ENCODE results near the gene SOX8.
"Not testable (repeated sequence)": the region's sequence is repeated elsewhere in the genome, so short reads cannot be mapped to it uniquely, and the experiment has no call there.

The SOX8 gene

GRCh38 chr16:1025183-1025809, 43.7 kb downstream of the SOX8 start:
- H2AFZ ChIP-seq (ENCODE audit: low read depth, low read length); H3K4me3 ChIP-seq (ENCODE audit: low read length); H3K9me3 ChIP-seq (ENCODE audit: low read length); H3K36me3 ChIP-seq (ENCODE audit: insufficient read depth, low read length): not testable (repeated sequence)
- Histone ChIP-seq H3K27me3 (ENCODE audit: insufficient read depth, low read length) (peaks cover 12% of the 10 kb centered on the region), H3K4me1 (ENCODE audit: insufficient read depth, low read length) (peaks cover 11% of the 10 kb centered on the region)

- H3K4me3 ChIP-seq (ENCODE audit: low read length), result no peak overlapping the region
- peaks cover 11% of the 10 kb centered on the region for H3K4me1 ChIP-seq (ENCODE audit: insufficient read depth, low read length)
- H3K27me3 ChIP-seq (ENCODE audit: insufficient read depth, low read length), result peaks cover 12% of the 10 kb centered on the region
- H3K9me3 ChIP-seq (ENCODE audit: low read length), result peaks cover 4% of the 10 kb centered on the region
- no peaks in the 10 kb centered on the region for H3K36me3 ChIP-seq (ENCODE audit: insufficient read depth, low read length)
- no peak overlapping the region for H2AFZ ChIP-seq (ENCODE audit: low read depth, low read length)
These were observed 44.6 kb downstream of the SOX8 start for GRCh38 chr16:1026057-1026783.

- H2AFZ ChIP-seq (ENCODE audit: low read depth, low read length), result no peak overlapping the region
- H3K4me1 ChIP-seq (ENCODE audit: insufficient read depth, low read length), result peaks cover 11% of the 10 kb centered on the region
- peaks cover 4% of the 10 kb centered on the region for H3K9me3 ChIP-seq (ENCODE audit: low read length)
- no peaks in the 10 kb centered on the region for H3K36me3 ChIP-seq (ENCODE audit: insufficient read depth, low read length)
- H3K27me3 ChIP-seq (ENCODE audit: insufficient read depth, low read length), result peaks cover 12% of the 10 kb centered on the region
- no peak overlapping the region for H3K4me3 ChIP-seq (ENCODE audit: low read length)
These were observed 45.4 kb downstream of the SOX8 start for GRCh38 chr16:1026784-1027500.

DNA sequence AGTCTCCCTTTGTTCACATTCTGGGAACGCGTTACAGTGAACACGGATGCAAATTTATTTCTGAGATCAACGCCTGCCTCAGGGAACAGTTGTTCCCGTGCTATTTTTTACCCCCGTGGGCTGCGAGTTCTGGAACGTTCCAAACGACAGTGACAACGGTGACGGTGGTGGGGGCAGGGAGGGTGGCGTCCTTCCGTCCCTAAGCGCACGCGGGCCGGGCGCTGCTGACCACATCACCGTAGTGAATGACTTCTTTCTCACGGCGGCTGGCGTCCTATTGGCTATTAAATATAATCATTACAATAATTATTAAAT, 45.9 kb downstream of the SOX8 start:
- no peaks in the 10 kb centered on the region for H3K36me3 ChIP-seq (ENCODE audit: insufficient read depth, low read length)
- no peak overlapping the region for H3K4me3 ChIP-seq (ENCODE audit: low read length)
- peaks cover 12% of the 10 kb centered on the region for H3K27me3 ChIP-seq (ENCODE audit: insufficient read depth, low read length)
- peaks cover 11% of the 10 kb centered on the region for H3K4me1 ChIP-seq (ENCODE audit: insufficient read depth, low read length)
- H3K9me3 ChIP-seq (ENCODE audit: low read length), result peaks cover 4% of the 10 kb centered on the region
- no peak overlapping the region for H2AFZ ChIP-seq (ENCODE audit: low read depth, low read length)

DNA sequence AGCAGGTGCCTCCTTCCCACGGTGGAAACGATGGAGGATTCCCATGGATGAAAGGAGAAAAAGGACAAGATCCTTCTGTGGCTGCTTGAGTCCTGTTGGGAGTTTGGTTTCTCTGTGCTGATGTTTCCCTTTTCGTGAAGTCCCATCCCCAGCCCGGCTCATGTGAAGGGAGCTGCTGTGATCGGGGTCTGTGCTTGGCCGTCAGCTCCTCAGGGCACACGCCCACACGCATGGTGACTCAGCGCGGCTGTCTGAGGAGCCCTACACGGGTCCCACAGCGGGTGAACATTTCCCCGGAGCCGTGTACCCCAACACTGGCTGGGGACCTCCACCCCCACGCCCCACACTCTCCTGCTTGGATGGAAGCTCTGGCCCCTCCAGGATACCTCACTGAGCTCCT, 46.5 kb downstream of the SOX8 start:
- peaks cover 11% of the 10 kb centered on the region for H3K4me1 ChIP-seq (ENCODE audit: insufficient read depth, low read length)
- peaks cover 4% of the 10 kb centered on the region for H3K9me3 ChIP-seq (ENCODE audit: low read length)
- peaks cover 12% of the 10 kb centered on the region for H3K27me3 ChIP-seq (ENCODE audit: insufficient read depth, low read length)
- no peak overlapping the region for H2AFZ ChIP-seq (ENCODE audit: low read depth, low read length)
- no peaks in the 10 kb centered on the region for H3K36me3 ChIP-seq (ENCODE audit: insufficient read depth, low read length)
- no peak overlapping the region for H3K4me3 ChIP-seq (ENCODE audit: low read length)

GRCh38 chr16:1028524-1029258, 47.1 kb downstream of the SOX8 start:
- Histone ChIP-seq H3K4me3 (ENCODE audit: low read length) (no peak overlapping the region), H2AFZ (ENCODE audit: low read depth, low read length) (no peak overlapping the region), H3K4me1 (ENCODE audit: insufficient read depth, low read length) (peaks cover 11% of the 10 kb centered on the region), H3K27me3 (ENCODE audit: insufficient read depth, low read length) (peaks cover 12% of the 10 kb centered on the region), H3K36me3 (ENCODE audit: insufficient read depth, low read length) (no peaks in the 10 kb centered on the region), H3K9me3 (ENCODE audit: low read length) (peaks cover 8% of the 10 kb centered on the region)

- Histone ChIP-seq H3K27me3 (ENCODE audit: insufficient read depth, low read length) (peaks cover 12% of the 10 kb centered on the region), H3K4me1 (ENCODE audit: insufficient read depth, low read length) (peaks cover 8% of the 10 kb centered on the region), H3K4me3 (ENCODE audit: low read length) (no peak overlapping the region), H2AFZ (ENCODE audit: low read depth, low read length) (no peak overlapping the region), H3K9me3 (ENCODE audit: low read length) (peaks cover 8% of the 10 kb centered on the region), H3K36me3 (ENCODE audit: insufficient read depth, low read length) (no peaks in the 10 kb centered on the region)
These were observed 47.6 kb downstream of the SOX8 start for GRCh38 chr16:1029259-1029545.

DNA sequence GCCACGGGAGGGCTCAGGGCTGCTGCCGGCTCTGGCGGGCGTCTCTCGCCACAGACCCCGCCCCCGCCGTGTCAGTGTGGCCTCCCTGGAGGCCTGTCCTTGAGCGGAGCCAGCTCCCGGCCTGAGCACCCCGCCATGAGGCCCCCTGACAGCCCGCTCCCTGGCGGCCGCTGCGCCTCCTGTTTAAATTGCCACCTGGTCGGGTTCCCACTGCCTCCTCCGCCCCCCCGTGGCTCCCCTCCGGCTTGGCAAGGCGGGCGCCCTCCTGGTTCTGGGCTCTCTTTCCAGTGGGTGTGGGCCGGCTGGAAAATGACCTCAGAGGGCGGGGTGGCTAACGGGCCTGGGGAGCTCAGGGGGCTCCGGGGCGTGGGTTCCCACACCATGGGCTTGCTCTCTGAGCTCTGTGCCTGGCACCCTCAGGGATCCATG, 48.9 kb downstream of the SOX8 start:
- Histone ChIP-seq H3K4me3 (ENCODE audit: low read length) (no peak overlapping the region), H3K36me3 (ENCODE audit: insufficient read depth, low read length) (no peaks in the 10 kb centered on the region), H3K27me3 (ENCODE audit: insufficient read depth, low read length) (peaks cover 12% of the 10 kb centered on the region), H2AFZ (ENCODE audit: low read depth, low read length) (no peak overlapping the region), H3K4me1 (ENCODE audit: insufficient read depth, low read length) (peaks cover 6% of the 10 kb centered on the region), H3K9me3 (ENCODE audit: low read length) (peaks cover 8% of the 10 kb centered on the region)

- no peaks in the 10 kb centered on the region for H3K36me3 ChIP-seq (ENCODE audit: insufficient read depth, low read length)
- peaks cover 12% of the 10 kb centered on the region for H3K27me3 ChIP-seq (ENCODE audit: insufficient read depth, low read length)
- peaks cover 8% of the 10 kb centered on the region for H3K9me3 ChIP-seq (ENCODE audit: low read length)
- no peaks in the 10 kb centered on the region for H3K4me1 ChIP-seq (ENCODE audit: insufficient read depth, low read length)
- H3K4me3 ChIP-seq (ENCODE audit: low read length), result no peak overlapping the region
- H2AFZ ChIP-seq (ENCODE audit: low read depth, low read length), result no peak overlapping the region
These were observed 50.1 kb downstream of the SOX8 start for GRCh38 chr16:1031666-1032065.

DNA sequence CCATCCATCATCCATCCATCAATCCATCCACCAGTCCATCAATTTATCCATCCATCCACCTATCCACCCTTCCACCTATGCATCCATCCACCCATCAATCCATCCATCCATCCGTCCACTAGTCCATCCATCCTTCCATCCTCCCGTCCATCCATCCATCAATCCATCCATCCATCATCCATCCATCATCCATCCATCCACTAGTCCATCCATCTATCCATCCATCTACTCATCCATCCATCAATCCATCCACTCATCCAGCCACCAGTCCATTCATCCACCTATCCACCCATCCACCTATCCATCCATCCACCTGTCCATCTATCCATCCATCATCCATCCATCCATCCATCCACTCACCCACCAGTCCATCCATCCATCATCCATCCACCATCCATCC, 51.0 kb downstream of the SOX8 start:
- Histone ChIP-seq H3K9me3 (ENCODE audit: low read length) (peaks cover 4% of the 10 kb centered on the region), H3K4me1 (ENCODE audit: insufficient read depth, low read length) (no peaks in the 10 kb centered on the region), H3K27me3 (ENCODE audit: insufficient read depth, low read length) (peaks cover 12% of the 10 kb centered on the region), H3K4me3 (ENCODE audit: low read length) (no peak overlapping the region), H2AFZ (ENCODE audit: low read depth, low read length) (no peak overlapping the region), H3K36me3 (ENCODE audit: insufficient read depth, low read length) (no peaks in the 10 kb centered on the region)

GRCh38 chr16:1033128-1033679, 51.6 kb downstream of the SOX8 start:
- Histone ChIP-seq H3K4me3 (ENCODE audit: low read length) (no peak overlapping the region), H3K4me1 (ENCODE audit: insufficient read depth, low read length) (no peaks in the 10 kb centered on the region), H3K27me3 (ENCODE audit: insufficient read depth, low read length) (peaks cover 8% of the 10 kb centered on the region), H3K36me3 (ENCODE audit: insufficient read depth, low read length) (no peaks in the 10 kb centered on the region), H3K9me3 (ENCODE audit: low read length) (peaks cover 4% of the 10 kb centered on the region), H2AFZ (ENCODE audit: low read depth, low read length) (no peak overlapping the region)

DNA sequence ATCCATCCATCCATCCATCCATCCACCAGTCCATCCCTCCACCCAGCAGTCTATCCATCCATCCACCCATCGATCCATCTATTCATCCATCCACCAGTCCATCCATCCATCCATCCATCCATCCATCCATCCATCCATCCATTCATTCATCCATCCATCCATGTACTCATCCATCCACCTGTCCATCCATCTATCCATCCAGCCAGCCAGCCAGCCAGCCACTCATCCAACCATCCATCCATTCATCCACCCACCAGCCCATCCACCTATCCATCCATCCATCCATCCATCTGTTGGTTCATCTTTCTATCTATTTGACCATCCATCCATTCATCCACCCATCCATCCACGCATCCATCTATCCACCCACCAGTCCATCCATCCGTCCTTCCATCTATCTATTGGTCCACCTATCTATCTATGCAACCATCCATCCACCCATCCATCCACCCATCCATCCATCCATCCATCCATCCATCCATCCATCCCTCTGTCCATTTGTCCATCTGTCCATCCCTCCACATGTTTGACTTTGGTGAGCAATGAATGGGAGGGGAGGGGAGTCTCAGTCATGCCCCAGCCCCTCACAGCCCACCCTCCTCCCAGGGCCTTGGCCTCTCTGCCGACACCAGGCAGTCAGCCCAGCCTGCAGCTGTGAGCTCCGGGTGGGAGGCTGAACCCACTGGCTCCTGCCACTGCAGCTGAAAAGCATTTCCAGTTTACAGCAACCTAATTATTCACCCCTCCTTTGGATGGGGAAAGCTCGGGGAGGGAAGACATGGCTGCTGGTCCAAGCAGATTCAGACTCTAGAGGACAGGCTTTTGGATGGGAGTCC, 52.9 kb downstream of the SOX8 start:
- H3K36me3 ChIP-seq (ENCODE audit: insufficient read depth, low read length), result no peaks in the 10 kb centered on the region
- peaks cover 4% of the 10 kb centered on the region for H3K9me3 ChIP-seq (ENCODE audit: low read length)
- no peak overlapping the region for H3K4me3 ChIP-seq (ENCODE audit: low read length)
- H2AFZ ChIP-seq (ENCODE audit: low read depth, low read length), result no peak overlapping the region
- H3K27me3 ChIP-seq (ENCODE audit: insufficient read depth, low read length), result no peaks in the 10 kb centered on the region
- H3K4me1 ChIP-seq (ENCODE audit: insufficient read depth, low read length), result no peaks in the 10 kb centered on the region

Measured in neuron (in vitro differentiated cells).